Measurements from ENCODE around the gene OSBPL9. TPM values are rescaled to one million over a fixed set of nuclear protein-coding genes. Genes with fewer than 3 reads are reported as not detected.

OSBPL9 gene
- polyA plus RNA-seq, 1 donor (not counting 4 experiments of a cell fraction or from before 2014, with no cell fraction given) = 62.7 TPM

GRCh38 chr1:51664421-51665240 is 47.7 kb downstream of the OSBPL9 start:
- Histone ChIP-seq H3K4me2 (ENCODE audit: control insufficient read depth, extremely low read depth, insufficient read depth, low read depth, low read length) (no peak overlapping the region), H3K27ac (ENCODE audit: control insufficient read depth, insufficient read depth, low read length) (no peak overlapping the region), H3K36me3 (ENCODE audit: control insufficient read depth in 2 of 2, extremely low read depth in 1 of 2, insufficient read depth in 2 of 2, low read length in 2 of 2) (no peaks in the 10 kb centered on the region), H2AFZ (ENCODE audit: control insufficient read depth, low read length) (no peak overlapping the region), H3K79me2 (ENCODE audit: control insufficient read depth, insufficient read depth, low read length) (peaks cover 16% of the 10 kb centered on the region), H3K4me3 (ENCODE audit: control insufficient read depth in 2 of 3, extremely low read depth in 1 of 3, insufficient read depth in 2 of 3, low read depth in 1 of 3, low read length in 3 of 3) (no peak overlapping the region), H3K9me3 (ENCODE audit: control insufficient read depth, low read depth, low read length) (no peaks in the 10 kb centered on the region), H3K9ac (ENCODE audit: control insufficient read depth, extremely low read depth, insufficient read depth, low read length) (no peak overlapping the region), H3K27me3 (ENCODE audit: control insufficient read depth, extremely low read depth, insufficient read depth, low read length) (no peaks in the 10 kb centered on the region), H3K9me1 (ENCODE audit: control insufficient read depth, extremely low read depth, insufficient read depth, low read length) (no peaks in the 10 kb centered on the region), H4K20me1 (ENCODE audit: control insufficient read depth, extremely low read depth, insufficient read depth, low read length) (no peaks in the 10 kb centered on the region), H3K4me1 (ENCODE audit: control insufficient read depth, extremely low read depth, insufficient read depth, low read length) (peaks cover 16% of the 10 kb centered on the region)
- no peak for TF ChIP-seq EZH2 (IDR thresholded peaks at IDR 0.05; ENCODE audit: low read length)
- no peak for TF ChIP-seq CTCF (optimal IDR thresholded peaks at IDR 0.05 in 1 of 3, IDR thresholded peaks at IDR 0.05 in 1 of 3, conservative IDR thresholded peaks at IDR 0.05 in 1 of 3; ENCODE audit: extremely low read depth in 1 of 3, insufficient read depth in 2 of 3, low read length in 3 of 3)
- dilution Hi-C loops (cut with MboI; ENCODE audit: extremely low pct_ligation_motif_present, low sequenced_read_pairs) = no loop called here
- no peak for FAIRE-seq
- no peak for DNase-seq (ENCODE audit: low read depth, low spot score)

GRCh38 chr1:51666478-51666877 is 49.6 kb downstream of the OSBPL9 start:
- DNase-seq (ENCODE audit: low read depth, low spot score) (no peak), FAIRE-seq (no peak)
- Histone ChIP-seq H2AFZ (ENCODE audit: control insufficient read depth, low read length) (no peak overlapping the region), H3K9ac (ENCODE audit: control insufficient read depth, extremely low read depth, insufficient read depth, low read length) (no peak overlapping the region), H3K9me1 (ENCODE audit: control insufficient read depth, extremely low read depth, insufficient read depth, low read length) (no peaks in the 10 kb centered on the region), H3K9me3 (ENCODE audit: control insufficient read depth, low read depth, low read length) (no peaks in the 10 kb centered on the region), H3K79me2 (ENCODE audit: control insufficient read depth, insufficient read depth, low read length) (peaks cover 16% of the 10 kb centered on the region), H3K27ac (ENCODE audit: control insufficient read depth, insufficient read depth, low read length) (no peak overlapping the region), H3K4me3 (ENCODE audit: control insufficient read depth in 2 of 3, extremely low read depth in 1 of 3, insufficient read depth in 2 of 3, low read depth in 1 of 3, low read length in 3 of 3) (no peak overlapping the region), H3K27me3 (ENCODE audit: control insufficient read depth, extremely low read depth, insufficient read depth, low read length) (no peaks in the 10 kb centered on the region), H3K4me2 (ENCODE audit: control insufficient read depth, extremely low read depth, insufficient read depth, low read depth, low read length) (no peak overlapping the region), H3K4me1 (ENCODE audit: control insufficient read depth, extremely low read depth, insufficient read depth, low read length) (peaks cover 3% of the 10 kb centered on the region), H4K20me1 (ENCODE audit: control insufficient read depth, extremely low read depth, insufficient read depth, low read length) (no peaks in the 10 kb centered on the region), H3K36me3 (ENCODE audit: control insufficient read depth in 2 of 2, extremely low read depth in 1 of 2, insufficient read depth in 2 of 2, low read length in 2 of 2) (no peaks in the 10 kb centered on the region)
- no peak for TF ChIP-seq EZH2 (IDR thresholded peaks at IDR 0.05; ENCODE audit: low read length)
- dilution Hi-C loops (cut with MboI; ENCODE audit: extremely low pct_ligation_motif_present, low sequenced_read_pairs) = no loop called here

Measured in keratinocyte (primary cell).